GM21737 (cell line): ENCODE results near the gene PARP11.
"Not testable (repeated sequence)": the region's sequence is repeated elsewhere in the genome, so short reads cannot be mapped to it uniquely, and the experiment has no call there.

Experiments used
- ATAC-seq: cut with Tn5 transposase; IDR thresholded peaks from one replicate; pipeline ENCODE4 v1.9.1; 2021; ENCODE audit warnings: mild to moderate bottlenecking, moderate library complexity; ENCODE audit not compliant: unreplicated experiment

PARP11 gene

GRCh38 chr12:3882896-3883564 is 9.8 kb upstream of the PARP11 start:
- peak; percentile 52 for ATAC-seq

- no peak for ATAC-seq
These were observed 9.2 kb upstream of the PARP11 start for GRCh38 chr12:3882406-3882805.

- ATAC-seq: no peak
These were observed 8.2 kb upstream of the PARP11 start for GRCh38 chr12:3881281-3881950.

GRCh38 chr12:3879846-3880245 is 6.6 kb upstream of the PARP11 start:
- ATAC-seq: no peak

- ATAC-seq: no peak
These were observed 1.8 kb downstream of the PARP11 start for GRCh38 chr12:3871356-3871755.

- ATAC-seq: no peak
These were observed 3.3 kb downstream of the PARP11 start for GRCh38 chr12:3869865-3870264.

- ATAC-seq: no peak
These were observed 3.8 kb downstream of the PARP11 start for GRCh38 chr12:3869433-3869832.

GRCh38 chr12:3863756-3864155 is 9.4 kb downstream of the PARP11 start:
- no peak for ATAC-seq

- ATAC-seq: no peak
These were observed 30.7 kb downstream of the PARP11 start for GRCh38 chr12:3842517-3842916.

- ATAC-seq: no peak
These were observed 31.4 kb downstream of the PARP11 start for GRCh38 chr12:3841783-3842182.

GRCh38 chr12:3840833-3841232 is 32.4 kb downstream of the PARP11 start:
- ATAC-seq: not testable (repeated sequence)

- not testable (repeated sequence) for ATAC-seq
These were observed 33.5 kb downstream of the PARP11 start for GRCh38 chr12:3839745-3840144.

GRCh38 chr12:3838701-3839548 is 34.3 kb downstream of the PARP11 start:
- ATAC-seq: not testable (repeated sequence)

- no peak for ATAC-seq
These were observed 35.1 kb downstream of the PARP11 start for GRCh38 chr12:3838076-3838475.

GRCh38 chr12:3837049-3837448 is 36.1 kb downstream of the PARP11 start:
- no peak for ATAC-seq

- ATAC-seq: no peak
These were observed 36.6 kb downstream of the PARP11 start for GRCh38 chr12:3836641-3837040.

GRCh38 chr12:3835914-3836313 is 37.3 kb downstream of the PARP11 start:
- no peak for ATAC-seq

GRCh38 chr12:3834774-3835173 is 38.4 kb downstream of the PARP11 start:
- ATAC-seq: no peak

- no peak for ATAC-seq
These were observed 39.4 kb downstream of the PARP11 start for GRCh38 chr12:3833670-3834310.

GRCh38 chr12:3832738-3833137 is 40.5 kb downstream of the PARP11 start:
- no peak for ATAC-seq

GRCh38 chr12:3828888-3829287 is 44.3 kb downstream of the PARP11 start:
- no peak for ATAC-seq
